ENCODE measurements around the gene IGF2R. TPM values are rescaled to one million over a fixed set of nuclear protein-coding genes. Genes with fewer than 3 reads are reported as not detected.
A peak's percentile ranks its signal among the peaks of the same experiment; 100 is the strongest.

The IGF2R gene
- total RNA-seq, 1 donor from 2014 or later: 93.1 TPM

DNA sequence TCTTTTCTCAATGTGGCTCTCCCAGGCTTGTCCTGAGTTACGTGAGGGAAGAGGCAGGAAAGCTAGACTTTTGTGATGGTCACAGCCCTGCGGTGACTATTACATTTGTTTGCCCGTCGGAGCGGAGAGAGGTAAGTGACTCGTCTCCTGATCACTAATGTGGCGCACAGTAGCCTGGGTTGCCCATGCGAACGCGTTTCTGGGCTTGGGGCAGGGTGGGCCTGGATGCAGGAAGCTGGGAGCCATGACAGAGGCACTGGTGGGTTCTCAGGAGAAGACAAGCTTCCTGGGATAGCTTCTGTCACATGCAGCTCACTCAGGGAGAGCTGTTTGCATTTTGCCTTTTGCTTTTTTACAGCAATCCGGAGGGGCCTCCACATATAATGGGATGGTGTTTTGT, 60.6 kb downstream of the IGF2R start:
- DNase-seq: no peak

DNA sequence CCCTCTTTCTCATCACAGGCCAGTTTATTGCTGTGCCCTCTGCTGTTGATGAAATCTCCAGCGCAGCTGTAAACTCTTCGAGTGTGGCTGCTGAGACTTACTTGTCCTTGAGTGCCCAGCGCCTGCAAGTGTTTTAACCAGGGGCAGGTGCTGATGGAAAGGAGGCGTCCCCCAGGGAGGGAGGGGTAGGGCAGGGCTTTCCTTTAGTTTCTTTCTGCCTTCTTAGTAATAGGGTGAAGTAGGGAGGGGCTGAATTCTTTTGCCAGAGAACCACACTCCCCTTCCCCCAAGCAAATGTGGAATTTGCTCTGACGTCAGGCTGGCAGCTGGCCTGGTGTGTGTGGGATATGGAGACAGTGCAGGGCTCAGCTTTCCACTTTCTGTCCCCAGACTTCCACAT, 61.2 kb downstream of the IGF2R start:
- DNase-seq: peak; percentile 96

DNA sequence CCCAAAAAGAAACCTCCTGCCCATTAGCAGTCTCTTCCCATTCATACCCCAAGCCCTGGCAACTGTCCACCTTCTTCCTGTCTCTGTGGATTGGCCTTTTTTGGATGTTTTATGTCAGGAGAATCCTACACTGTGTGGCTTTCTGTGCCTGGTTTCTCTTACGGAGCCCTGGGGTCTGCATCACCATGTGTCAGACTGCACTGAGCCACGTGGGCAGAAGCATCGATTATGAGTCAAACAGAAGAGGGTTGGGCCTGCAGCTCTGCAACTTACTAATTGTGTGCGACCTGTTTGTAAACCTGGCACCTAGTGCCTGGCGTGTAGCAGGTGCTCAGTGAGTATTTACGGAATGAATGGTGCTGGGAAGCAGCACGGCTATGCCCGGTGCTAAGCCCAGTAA, 62.6 kb downstream of the IGF2R start:
- no peak for DNase-seq

DNA sequence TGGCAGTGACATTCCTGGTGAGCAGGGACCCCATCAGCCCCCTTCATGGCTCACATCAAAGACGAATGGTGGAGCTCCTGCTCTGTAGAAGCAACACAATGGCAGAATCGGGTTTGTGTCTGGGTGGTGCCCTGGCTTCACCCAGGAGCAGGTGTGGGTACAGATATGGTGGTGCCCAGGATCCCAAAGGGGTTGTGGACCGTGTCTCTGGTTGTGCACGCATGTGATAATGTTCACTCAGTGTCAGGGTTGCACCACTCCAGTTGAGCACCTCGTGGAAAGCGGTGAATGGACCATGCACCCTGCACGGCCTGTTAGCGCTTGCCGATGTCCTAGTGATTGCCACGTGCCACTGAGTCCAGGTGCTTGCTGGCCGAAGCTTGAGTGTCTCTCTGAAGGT, 63.0 kb downstream of the IGF2R start:
- DNase-seq: no peak

DNA sequence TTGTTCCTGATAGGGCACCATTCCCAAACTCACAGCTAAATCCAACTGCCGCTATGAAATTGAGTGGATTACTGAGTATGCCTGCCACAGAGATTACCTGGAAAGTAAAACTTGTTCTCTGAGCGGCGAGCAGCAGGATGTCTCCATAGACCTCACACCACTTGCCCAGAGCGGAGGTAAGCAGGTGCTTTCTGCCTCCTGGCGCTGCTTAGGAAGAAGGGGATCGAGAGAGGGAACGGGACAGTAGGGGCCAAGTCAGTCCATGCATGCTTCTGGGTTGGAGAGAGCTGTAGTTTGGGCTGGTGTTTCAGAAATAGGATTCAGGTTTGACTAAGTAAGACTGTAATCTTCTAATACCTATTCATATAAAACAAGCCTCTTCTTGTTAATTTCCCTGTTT, 63.7 kb downstream of the IGF2R start:
- DNase-seq: no peak

DNA sequence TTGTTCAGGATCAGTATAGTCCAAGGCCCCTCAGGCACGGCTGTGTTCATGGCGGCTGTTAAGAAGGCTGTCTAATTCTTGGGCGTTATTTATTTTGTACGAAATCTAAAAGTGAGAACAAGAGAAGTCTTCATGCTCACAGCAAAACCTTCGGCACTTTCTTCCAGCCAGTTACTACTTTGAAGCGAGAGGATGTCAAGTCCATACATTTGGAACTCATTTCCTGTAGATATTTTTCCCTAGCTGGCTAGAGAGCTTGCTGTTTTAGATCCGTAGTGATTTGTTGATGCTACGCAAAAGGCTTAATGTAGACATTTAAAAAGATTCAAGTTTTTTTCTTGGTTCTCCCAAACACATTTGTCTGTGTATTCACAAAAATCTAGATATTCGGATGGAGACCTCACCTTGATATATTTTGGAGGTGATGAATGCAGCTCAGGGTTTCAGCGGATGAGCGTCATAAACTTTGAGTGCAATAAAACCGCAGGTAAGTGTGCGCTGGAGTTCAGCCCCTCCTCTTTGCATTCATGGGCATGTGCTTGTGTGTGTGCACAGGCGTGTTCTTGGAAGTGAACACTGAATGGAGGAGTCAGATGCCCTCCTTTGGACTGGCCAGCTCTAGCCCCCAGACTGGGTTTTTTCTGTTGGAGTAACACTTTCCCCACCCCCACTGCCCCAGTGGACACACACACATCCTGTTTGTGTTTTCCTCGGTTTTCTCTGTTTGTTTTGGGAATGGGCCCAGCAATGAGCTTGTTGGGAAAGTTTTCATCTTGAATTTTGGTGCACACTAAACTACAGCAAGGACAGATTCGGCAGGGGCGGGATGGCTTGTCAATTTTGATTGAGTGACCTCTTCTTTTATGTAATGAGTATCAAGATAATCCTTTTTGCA, 65.4 kb downstream of the IGF2R start:
- peak; percentile 76 for DNase-seq

DNA sequence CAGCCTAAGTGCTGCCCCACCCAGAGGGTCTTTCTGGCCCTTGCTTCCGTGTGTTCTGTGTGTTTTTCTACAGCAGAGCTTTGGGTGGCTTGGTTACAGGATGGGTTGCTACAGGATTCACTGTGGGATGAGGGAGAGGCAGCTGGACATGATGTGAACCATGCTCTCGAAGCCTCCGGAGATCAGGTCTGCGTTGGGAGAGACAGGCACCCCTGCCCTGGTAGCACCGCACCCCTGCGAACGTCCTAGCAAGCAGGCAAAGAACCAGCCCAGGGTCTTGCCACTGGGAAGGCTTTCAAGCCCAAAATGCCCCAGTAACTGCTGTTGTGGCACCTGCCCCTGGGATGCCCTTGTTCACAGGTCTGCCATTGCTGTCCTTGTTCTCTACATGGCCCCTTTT, 66.4 kb downstream of the IGF2R start:
- no peak for DNase-seq

DNA sequence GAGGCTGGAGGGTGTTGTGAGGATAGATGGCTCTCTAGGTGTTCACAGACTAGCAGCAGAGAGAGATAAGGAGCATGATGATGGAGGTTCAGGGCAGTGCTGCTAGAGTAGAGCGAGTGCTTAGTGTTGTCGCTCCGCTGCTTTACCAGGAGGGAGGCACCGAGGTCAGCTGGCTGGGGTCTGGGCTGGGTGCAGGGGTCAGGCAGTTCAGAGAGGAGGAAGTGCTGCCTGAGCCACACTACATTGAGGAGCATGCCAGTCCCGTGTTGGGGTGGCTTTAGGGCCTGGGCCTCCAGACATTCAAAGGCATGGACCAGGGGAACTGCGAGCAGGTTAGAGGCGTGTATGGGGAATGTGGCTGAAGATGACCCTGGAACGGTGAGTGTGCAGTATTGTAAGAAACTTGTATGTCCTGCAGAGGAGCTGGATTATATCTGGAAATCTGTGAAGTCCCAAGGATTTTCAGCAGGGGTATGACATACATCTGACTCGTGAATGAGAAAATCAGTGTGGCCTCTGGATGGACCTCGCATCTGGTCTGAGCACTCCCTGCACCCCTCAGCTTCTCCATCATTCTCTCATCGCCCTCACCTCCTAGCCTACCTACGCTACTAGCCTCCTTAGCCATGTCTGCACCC, 66.9 kb downstream of the IGF2R start:
- no peak for DNase-seq

DNA sequence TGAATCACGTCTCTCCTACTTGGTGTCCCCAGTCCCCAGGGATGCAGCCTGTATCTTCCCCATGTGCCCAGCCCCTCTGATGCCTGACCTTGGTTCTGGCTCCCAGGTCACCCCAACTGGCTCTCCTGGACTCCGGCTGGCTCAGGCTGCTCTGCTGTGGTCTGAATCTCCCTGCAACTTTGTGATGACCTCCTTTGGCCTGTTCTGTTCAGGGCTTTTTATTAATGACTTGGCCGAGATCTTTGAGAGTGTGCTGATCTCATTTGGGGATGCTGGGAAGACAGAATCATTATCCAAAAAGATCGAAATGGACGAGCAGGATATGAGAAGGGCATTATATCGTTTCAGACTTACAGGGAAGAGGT, 67.4 kb downstream of the IGF2R start:
- DNase-seq: peak; percentile 60

DNA sequence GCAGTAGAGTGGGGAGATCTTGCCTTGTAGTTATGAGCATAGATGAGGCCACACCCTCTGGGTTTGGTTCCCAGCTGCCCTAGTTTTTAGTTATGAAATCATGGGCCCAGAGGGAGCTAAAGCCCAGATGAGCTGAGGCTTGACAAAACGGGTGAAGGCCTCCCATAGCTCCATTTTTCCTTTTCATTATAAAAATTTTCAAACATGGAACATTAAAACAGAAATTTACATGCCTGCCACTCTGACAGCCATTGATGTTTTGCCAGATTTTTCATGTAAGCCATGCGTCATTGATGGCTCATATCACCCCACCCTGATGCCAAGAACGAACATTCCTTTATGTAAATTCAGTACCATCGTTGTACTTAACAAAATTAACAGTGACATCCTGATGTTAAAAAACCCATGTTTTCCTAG, 67.9 kb downstream of the IGF2R start:
- peak; percentile 60 for DNase-seq

DNA sequence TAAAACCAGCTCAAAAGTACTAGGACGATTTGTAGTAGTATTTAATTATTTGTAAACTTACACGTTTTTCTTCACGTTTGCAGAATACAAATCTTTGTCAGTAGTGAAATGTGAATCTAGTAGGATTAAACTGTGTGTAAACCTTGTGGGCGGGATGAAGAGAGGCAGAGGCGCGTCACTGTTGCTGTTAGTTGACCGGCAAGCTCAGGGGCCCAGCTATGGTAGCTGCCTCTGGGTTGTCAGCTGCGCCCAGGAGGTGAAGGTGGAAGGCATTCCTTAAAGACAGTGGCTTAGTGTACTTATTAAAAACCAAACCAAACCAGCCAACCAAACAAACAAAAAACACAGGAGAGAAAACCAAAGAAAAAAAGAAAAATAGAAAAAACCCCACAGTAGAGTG, 69.6 kb downstream of the IGF2R start:
- no peak for DNase-seq

DNA sequence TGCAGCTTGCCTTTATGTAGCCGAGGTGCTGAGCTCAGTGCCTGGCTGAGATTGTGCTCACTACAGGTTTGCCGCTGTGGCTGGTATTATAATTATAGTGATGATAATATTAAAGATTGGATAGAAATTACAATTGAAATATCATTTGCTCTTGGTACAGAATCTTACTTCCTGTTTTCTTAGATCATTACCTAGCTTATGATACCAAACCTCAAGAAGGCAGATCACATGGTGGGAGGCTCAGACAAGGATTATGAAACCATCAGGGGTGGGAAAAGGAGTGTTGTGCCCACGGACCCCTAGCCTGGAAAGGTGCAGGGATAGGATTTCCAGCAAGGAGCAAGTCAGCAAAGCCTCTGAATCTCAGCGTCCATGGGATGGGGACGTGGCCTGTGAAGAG, 70.6 kb downstream of the IGF2R start:
- no peak for DNase-seq

DNA sequence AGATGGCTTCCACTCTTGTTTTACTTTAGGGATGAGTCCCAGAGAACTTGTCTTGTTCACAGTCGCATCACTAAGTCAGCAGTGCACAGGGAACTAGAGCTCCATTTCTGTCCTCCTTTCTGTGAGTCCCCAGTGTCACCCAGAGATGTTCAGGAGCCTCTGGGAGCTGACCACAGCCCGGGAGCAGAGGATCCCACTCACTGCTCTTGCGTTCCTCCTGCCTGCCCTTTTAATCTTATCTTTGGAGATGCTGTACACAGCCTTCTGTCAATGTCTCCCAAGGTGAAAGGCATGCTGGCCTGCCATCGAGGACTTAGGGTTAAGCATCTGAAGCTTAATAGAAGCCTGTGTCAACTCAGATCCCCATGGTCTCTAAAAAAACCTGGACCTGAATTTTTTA, 71.2 kb downstream of the IGF2R start:
- no peak for DNase-seq

DNA sequence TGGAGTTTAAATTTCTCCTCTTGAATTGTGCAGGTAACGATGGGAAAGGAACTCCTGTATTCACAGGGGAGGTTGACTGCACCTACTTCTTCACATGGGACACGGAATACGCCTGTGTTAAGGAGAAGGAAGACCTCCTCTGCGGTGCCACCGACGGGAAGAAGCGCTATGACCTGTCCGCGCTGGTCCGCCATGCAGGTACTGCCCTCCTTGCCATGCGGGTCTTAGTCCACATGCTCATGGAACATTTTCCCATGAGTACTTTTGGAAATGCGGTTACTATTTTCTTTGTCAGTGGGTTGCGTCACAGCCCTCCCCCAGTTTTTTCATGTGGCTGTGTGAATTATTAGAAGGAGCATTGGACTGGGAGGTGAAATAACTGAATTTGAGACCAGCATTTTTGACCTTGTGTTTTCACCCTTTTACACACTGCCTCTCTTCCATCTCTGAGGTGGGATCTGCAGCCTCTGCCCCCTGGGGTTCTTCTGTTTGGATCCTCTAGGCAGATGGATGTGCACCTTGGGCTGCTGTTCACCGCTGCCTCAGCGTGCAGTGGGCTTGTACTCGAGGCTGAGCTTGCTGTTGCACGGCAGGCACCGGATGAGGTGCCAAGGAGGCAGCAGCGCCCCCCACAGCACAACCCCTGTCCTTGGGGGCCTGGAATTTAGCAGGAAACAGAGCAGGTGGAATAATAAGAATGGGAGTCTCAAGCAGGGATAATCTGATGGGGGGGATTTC, 71.8 kb downstream of the IGF2R start:
- DNase-seq: no peak

DNA sequence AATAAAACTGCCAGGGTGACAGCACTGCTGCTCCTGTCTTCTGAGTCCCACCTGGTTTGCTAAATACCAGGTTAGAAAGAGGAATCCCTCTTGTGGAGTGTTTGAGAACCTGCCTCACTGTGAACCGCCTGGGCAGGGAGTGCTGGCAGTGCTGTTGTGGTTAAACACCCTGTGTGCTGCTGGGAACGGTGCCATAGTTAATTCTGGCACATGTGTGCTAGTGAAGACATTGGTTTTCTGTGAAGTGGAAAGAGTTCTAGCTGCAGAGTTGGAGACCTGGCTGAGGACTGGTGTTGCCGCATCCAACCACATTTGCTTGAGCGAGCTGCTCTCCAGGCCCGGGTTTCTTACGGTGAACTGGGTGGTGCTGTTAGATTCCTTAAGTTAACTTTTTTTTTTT, 72.7 kb downstream of the IGF2R start:
- no peak for DNase-seq

DNA sequence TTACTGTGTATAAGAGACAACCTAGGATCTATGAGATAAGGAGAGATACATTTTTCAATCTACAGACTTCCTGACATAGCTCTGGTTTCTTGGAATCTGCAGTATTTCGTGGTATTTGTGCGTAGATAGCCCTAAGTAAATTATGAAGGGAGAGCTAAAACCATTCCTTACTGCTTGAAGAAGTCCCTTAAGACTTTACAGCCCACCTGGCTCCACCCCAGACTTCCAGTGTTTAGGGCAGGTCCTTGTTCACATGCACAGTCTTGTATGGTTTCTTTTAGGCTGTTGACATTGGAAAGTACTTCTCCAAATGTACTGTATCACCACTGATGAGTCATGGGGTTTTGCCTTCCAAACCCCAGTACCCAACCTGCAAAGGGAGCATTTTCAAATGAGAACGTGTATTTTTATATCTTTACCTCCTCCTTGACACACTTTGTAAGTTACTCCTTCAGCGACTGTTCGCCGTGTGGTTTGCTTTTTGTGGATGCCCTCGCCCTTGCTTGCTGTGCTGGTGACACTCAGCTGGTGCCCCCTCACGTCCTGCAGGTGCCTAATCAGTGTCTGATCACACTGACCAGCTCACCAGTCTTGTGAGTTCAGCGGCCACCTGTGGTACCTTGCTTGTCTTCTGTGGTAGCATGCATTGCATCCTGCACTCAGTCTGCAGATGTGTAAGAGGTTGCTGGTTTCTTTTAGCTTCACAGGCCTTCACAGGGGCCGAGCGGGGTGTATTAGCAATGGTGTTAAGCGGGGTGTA, 73.3 kb downstream of the IGF2R start:
- no peak for DNase-seq

DNA sequence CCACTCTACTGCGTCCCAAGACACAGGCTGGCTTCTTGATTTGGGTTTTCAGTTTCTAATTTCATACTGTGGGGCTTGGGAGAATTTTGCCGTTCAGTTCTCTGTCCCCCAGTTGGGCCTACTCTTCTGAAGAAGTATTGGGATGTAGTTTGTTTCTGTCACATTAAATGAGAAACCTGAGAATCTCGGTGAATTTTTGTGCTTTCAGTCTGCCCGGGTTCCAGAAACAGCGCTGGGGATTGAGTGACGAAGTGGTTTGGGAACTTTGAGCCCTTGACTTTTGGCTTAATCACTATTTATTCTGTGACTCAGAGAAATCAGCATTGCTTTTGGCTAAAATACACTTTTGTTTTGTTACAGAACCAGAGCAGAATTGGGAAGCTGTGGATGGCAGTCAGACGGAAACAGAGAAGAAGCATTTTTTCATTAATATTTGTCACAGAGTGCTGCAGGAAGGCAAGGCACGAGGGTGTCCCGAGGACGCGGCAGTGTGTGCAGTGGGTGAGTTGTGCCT, 74.0 kb downstream of the IGF2R start:
- no peak for DNase-seq

DNA sequence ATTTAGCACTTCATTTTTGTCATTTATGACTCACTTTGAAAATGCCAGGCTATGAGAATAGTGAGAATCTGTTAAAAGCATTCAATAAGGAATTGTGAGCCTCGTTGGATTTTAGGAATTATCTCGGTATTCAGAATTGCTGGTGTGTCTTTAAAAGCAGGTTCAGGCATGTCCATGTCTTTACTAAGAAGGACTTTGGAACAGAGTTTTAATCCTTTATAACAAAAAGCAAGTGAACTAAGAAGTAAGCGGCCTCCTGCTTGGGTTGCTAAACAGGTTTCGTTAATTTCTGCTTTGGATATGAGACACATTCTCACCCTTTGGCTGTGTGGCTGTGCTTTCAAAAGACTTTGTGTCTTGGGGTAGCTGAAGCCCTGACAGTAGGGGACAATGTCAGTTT, 74.9 kb downstream of the IGF2R start:
- DNase-seq: no peak

DNA sequence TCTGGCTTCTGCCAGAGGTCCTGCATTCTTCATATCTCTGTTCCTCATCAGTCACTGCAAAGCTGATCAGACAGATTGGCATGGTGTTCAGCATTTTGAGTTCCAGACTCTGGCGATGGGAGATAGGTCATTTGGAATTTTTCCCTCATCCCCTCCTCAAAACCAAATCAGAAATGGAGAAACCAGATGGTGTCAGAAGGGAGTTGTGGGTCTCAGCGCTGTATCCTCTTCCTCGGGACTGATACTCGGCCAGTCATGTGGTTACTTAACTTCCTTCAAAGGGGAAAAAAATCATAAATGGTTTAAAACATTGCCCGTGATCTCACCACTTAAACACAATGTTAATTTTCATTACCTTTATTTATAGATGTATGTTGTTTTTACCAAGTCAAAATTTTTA, 75.8 kb downstream of the IGF2R start:
- no peak for DNase-seq

DNA sequence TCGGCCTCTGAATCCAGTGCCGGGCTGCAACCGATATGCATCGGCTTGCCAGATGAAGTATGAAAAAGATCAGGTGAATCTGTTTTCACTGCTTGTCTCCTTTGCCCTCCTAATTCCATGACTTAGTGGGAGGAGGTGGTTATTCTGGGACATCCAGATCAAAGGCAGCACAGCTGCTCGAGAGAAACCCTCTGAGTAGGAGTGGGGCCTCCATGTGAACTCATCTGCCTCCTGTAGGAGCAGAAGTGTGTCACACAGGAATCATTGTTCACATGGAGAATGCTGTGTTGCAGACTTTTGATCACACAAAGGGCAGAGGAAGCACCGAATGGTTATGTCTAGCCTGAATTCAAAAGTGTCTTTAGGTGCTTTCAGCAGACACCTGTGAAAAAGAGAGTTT, 79.6 kb downstream of the IGF2R start:
- no peak for DNase-seq

DNA sequence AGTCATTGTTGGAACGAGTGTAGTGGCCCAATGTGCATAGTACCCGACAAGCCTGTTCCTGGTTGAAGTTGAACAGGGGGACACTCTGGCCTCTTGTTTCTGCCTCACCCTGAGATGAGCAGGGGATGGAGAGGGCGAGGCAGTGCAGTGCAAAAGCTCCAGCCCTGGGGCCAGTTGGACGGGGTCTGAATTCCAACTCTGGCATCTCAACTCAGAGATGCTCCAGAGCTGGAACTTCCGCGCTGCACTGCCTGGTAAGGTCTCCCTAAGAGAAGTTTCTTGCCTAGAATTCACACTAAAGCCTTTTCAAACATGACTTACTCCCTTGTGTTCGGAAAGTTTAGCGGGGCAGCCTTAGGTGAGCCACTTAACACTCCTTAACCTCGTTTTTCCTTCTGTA, 80.5 kb downstream of the IGF2R start:
- DNase-seq: no peak

DNA sequence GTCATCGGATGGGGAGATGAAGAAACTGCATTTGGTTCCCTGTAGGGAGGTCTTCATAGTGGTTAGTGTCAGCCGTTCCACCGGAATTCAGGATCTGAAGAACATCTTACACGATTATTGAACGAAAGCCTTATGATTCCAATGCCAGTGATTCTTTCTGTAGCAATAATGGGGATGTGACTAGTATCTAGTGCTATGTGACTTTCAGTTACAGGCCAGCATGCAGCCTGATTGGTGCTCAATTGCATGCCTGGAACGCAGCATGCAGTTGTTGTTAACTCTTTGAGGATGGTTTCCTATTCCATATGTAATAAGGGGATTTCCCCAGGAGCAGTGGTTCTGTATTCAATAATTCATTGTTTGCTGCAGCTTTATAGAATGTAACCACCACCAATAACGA, 81.1 kb downstream of the IGF2R start:
- DNase-seq: no peak
